Mesendoderm (in vitro differentiated cells): ENCODE measurements around the gene BEX2.
A peak's percentile ranks its signal among the peaks of the same experiment; 100 is the strongest.
"Not testable (repeated sequence)": the region's sequence is repeated elsewhere in the genome, so short reads cannot be mapped to it uniquely, and the experiment has no call there.

Experiments used
- DNase-seq: peaks from one replicate; pipeline ENCODE4 v3.0.0; 2013
- H2AK5ac ChIP-seq: 2 replicates; pipeline ENCODE4 v1.6.1; 2013; ENCODE audit warnings: low read length, inconsistent platforms
- H2BK120ac ChIP-seq: 2 replicates; pipeline ENCODE4 v1.6.1; 2013; ENCODE audit warnings: low read depth, mild to moderate bottlenecking, low read length, moderate library complexity, mixed read lengths
- H2BK15ac ChIP-seq: replicated peaks from 2 replicates; pipeline ENCODE4 v1.6.1; 2013; ENCODE audit warnings: low read depth, mild to moderate bottlenecking, moderate library complexity
- H2BK5ac ChIP-seq: 2 replicates; pipeline ENCODE4 v1.6.1; 2013; ENCODE audit warnings: low read length, inconsistent platforms
- H3K18ac ChIP-seq: 2 replicates; pipeline ENCODE4 v1.6.1; 2013; ENCODE audit warnings: mild to moderate bottlenecking, low read length, mixed read lengths
- H3K23ac ChIP-seq: one replicate; pipeline ENCODE4 v1.6.1; 2013; ENCODE audit warnings: low read length
- H3K27ac ChIP-seq: 2 replicates; pipeline ENCODE4 v1.5.1; 2013; ENCODE audit warnings: low read depth, mild to moderate bottlenecking, inconsistent platforms, low read length, moderate library complexity
- H3K27me3 ChIP-seq: 2 replicates; pipeline ENCODE4 v1.6.1; 2013; ENCODE audit warnings: low read length, control low read depth, mild to moderate bottlenecking, inconsistent platforms; ENCODE audit not compliant: insufficient read depth, poor library complexity
- H3K36me3 ChIP-seq: 2 replicates; pipeline ENCODE4 v1.6.1; 2013; ENCODE audit warnings: low read length, inconsistent platforms; ENCODE audit not compliant: control insufficient read depth, insufficient read depth
- H3K4ac ChIP-seq: one replicate; pipeline ENCODE4 v1.6.1; 2013; ENCODE audit warnings: low read depth, mild to moderate bottlenecking, low read length, moderate library complexity
- H3K4me1 ChIP-seq: 2 replicates; pipeline ENCODE4 v1.6.1; 2013; ENCODE audit warnings: low read depth, low read length, inconsistent platforms; ENCODE audit not compliant: control insufficient read depth
- H3K4me2 ChIP-seq: 2 replicates; pipeline ENCODE4 v1.6.1; 2013; ENCODE audit warnings: low read length
- H3K4me3 ChIP-seq: 2 replicates; pipeline ENCODE4 v1.5.1; 2013; ENCODE audit warnings: mild to moderate bottlenecking, low read length
- H3K56ac ChIP-seq: one replicate; pipeline ENCODE4 v1.6.1; 2013; ENCODE audit warnings: low read length
- H3K79me1 ChIP-seq: 2 replicates; pipeline ENCODE4 v1.6.1; 2013; ENCODE audit warnings: low read length, inconsistent platforms
- H3K79me2 ChIP-seq: 2 replicates; pipeline ENCODE4 v1.6.1; 2013; ENCODE audit warnings: mild to moderate bottlenecking, low read length; ENCODE audit not compliant: control insufficient read depth, insufficient read depth
- H3K9ac ChIP-seq: 2 replicates; pipeline ENCODE4 v1.6.1; 2013; ENCODE audit warnings: low read length, inconsistent platforms
- H4K5ac ChIP-seq: one replicate; pipeline ENCODE4 v1.6.1; 2013; ENCODE audit warnings: low read length
- H4K8ac ChIP-seq: one replicate; pipeline ENCODE4 v1.6.1; 2013; ENCODE audit warnings: low read depth, mild to moderate bottlenecking, control low read depth, low read length, moderate library complexity
- WGBS: extraction: QIAGEN DNeasy Blood & Tissue Kit; methylation state at CpG from one replicate; pipeline ENCODE4 v1.1.7; 2013; ENCODE audit warnings: low lambda C conversion rate, missing lambda C conversion rate; ENCODE audit not compliant: insufficient coverage; ENCODE audit errors: extremely low coverage; 5-methylcytosine and 5-hydroxymethylcytosine counted together

BEX2 gene

GRCh38 chrX:103330681-103331288 is 20.0 kb upstream of the BEX2 start:
- DNase-seq = peak; percentile 65
- Histone ChIP-seq H2BK120ac (no peak overlapping the region), H3K27me3 (no peaks in the 10 kb centered on the region), H3K36me3 (no peaks in the 10 kb centered on the region), H3K23ac (no peak overlapping the region), H3K4me2 (peak overlapping the region; percentile 11), H3K4me1 (no peaks in the 10 kb centered on the region), H4K5ac (no peak overlapping the region), H3K27ac (peak overlapping the region; percentile 51), H3K56ac (peak overlapping the region; percentile 65), H3K9ac (peak overlapping the region; percentile 68), H3K18ac (peak overlapping the region; percentile 75), H3K79me2 (no peaks in the 10 kb centered on the region), H2BK5ac (no peak overlapping the region), H3K4ac (no peak overlapping the region), H2AK5ac (no peak overlapping the region), H3K79me1 (no peaks in the 10 kb centered on the region), H3K4me3 (no peak overlapping the region), H4K8ac (no peak overlapping the region), H2BK15ac (peak overlapping the region; percentile 19)
- no CpG with 5 or more reads among the region's 21 CpGs for WGBS

GRCh38 chrX:103329991-103330390 is 19.2 kb upstream of the BEX2 start, which contains the start of gene TCEAL7:
Gene TCEAL7, plus strand, starts transcription at chrX:103330239. Its CDS starts 1,165 bp downstream, at chrX:103331404.
- H3K27me3 ChIP-seq = no peaks in the 10 kb centered on the region
- peak within 1 kb of the TSS; percentile 11 for H3K4me2 ChIP-seq
- peak within 1 kb of the TSS; percentile 68 for H3K9ac ChIP-seq
- H3K18ac ChIP-seq = peak within 1 kb of the TSS; percentile 75
- no peaks in the 10 kb centered on the region for H3K4me1 ChIP-seq
- WGBS = no CpG with 5 or more reads among the region's 11 CpGs
- no peak within 1 kb of the TSS for H2AK5ac ChIP-seq
- no peak within 1 kb of the TSS for H3K23ac ChIP-seq
- peak within 1 kb of the TSS; percentile 65 for H3K56ac ChIP-seq
- H3K4ac ChIP-seq = peak within 1 kb of the TSS; percentile 36
- H2BK120ac ChIP-seq = no peak within 1 kb of the TSS
- peak; percentile 67 for DNase-seq
- H3K79me2 ChIP-seq = no peaks in the 10 kb centered on the region
- H4K8ac ChIP-seq = no peak within 1 kb of the TSS
- H2BK15ac ChIP-seq = peak within 1 kb of the TSS; percentile 19
- no peak within 1 kb of the TSS for H2BK5ac ChIP-seq
- H3K27ac ChIP-seq = peak within 1 kb of the TSS; percentile 51
- no peaks in the 10 kb centered on the region for H3K36me3 ChIP-seq
- H3K4me3 ChIP-seq = no peak within 1 kb of the TSS
- H4K5ac ChIP-seq = no peak within 1 kb of the TSS
- H3K79me1 ChIP-seq = no peaks in the 10 kb centered on the region

- DNase-seq = no peak
- no peak overlapping the region for H2BK15ac ChIP-seq
- no peaks in the 10 kb centered on the region for H3K36me3 ChIP-seq
- no peak overlapping the region for H3K4me3 ChIP-seq
- no peak overlapping the region for H3K27ac ChIP-seq
- no peaks in the 10 kb centered on the region for H3K79me1 ChIP-seq
- no peaks in the 10 kb centered on the region for H3K79me2 ChIP-seq
- H2BK120ac ChIP-seq = no peak overlapping the region
- H2AK5ac ChIP-seq = no peak overlapping the region
- WGBS = no CpG with 5 or more reads among the region's 3 CpGs
- H3K4me1 ChIP-seq = no peaks in the 10 kb centered on the region
- H3K9ac ChIP-seq = no peak overlapping the region
- no peak overlapping the region for H4K5ac ChIP-seq
- H4K8ac ChIP-seq = no peak overlapping the region
- no peak overlapping the region for H2BK5ac ChIP-seq
- H3K27me3 ChIP-seq = no peaks in the 10 kb centered on the region
- no peak overlapping the region for H3K4ac ChIP-seq
- no peak overlapping the region for H3K23ac ChIP-seq
- H3K56ac ChIP-seq = no peak overlapping the region
- no peak overlapping the region for H3K4me2 ChIP-seq
- no peak overlapping the region for H3K18ac ChIP-seq
Observed at GRCh38 chrX:103311399-103311780, 600 bp upstream of the BEX2 start.

- Histone ChIP-seq H3K36me3 (no peaks in the 10 kb centered on the region), H3K4me2 (peak overlapping the region; percentile 20), H2BK5ac (no peak overlapping the region), H2BK120ac (no peak overlapping the region), H2BK15ac (no peak overlapping the region), H3K4me3 (peak overlapping the region; percentile 44), H3K4ac (no peak overlapping the region), H3K27ac (no peak overlapping the region), H3K4me1 (no peaks in the 10 kb centered on the region), H4K5ac (no peak overlapping the region), H3K79me1 (no peaks in the 10 kb centered on the region), H4K8ac (no peak overlapping the region), H3K56ac (peak overlapping the region; percentile 42), H2AK5ac (no peak overlapping the region), H3K23ac (no peak overlapping the region), H3K79me2 (no peaks in the 10 kb centered on the region), H3K18ac (no peak overlapping the region), H3K27me3 (no peaks in the 10 kb centered on the region), H3K9ac (peak overlapping the region; percentile 34)
- no peak for DNase-seq
- WGBS = no CpG with 5 or more reads among the region's 32 CpGs
Observed at GRCh38 chrX:103309860-103310554, 783 bp downstream of the BEX2 start.

- H3K18ac ChIP-seq = not testable (repeated sequence)
- WGBS = no CpG with 5 or more reads among the region's 4 CpGs
Observed at GRCh38 chrX:103305666-103306065, 5.1 kb downstream of the BEX2 start.

More at GRCh38 chrX:103305666-103306065, 5.1 kb downstream of the BEX2 start:
- not testable (repeated sequence) for H3K4ac ChIP-seq, H3K9ac ChIP-seq, H3K23ac ChIP-seq, H2BK15ac ChIP-seq, H3K27ac ChIP-seq, H3K79me2 ChIP-seq, H3K4me2 ChIP-seq, H4K5ac ChIP-seq, H3K79me1 ChIP-seq, H3K36me3 ChIP-seq, H2AK5ac ChIP-seq, H2BK5ac ChIP-seq, DNase-seq, H3K56ac ChIP-seq, H3K4me3 ChIP-seq, H2BK120ac ChIP-seq, H4K8ac ChIP-seq, H3K27me3 ChIP-seq, H3K4me1 ChIP-seq
